AG09319 (cell line): Measurements from ENCODE around the gene CEP89.

Experiments used
- DNase-seq: peaks from one replicate; pipeline ENCODE4 v3.0.0-alpha.2; 2010; ENCODE audit warnings: low read depth; ENCODE audit errors: extremely low read depth
- TF ChIP-seq, protein P1 (sequence below): IDR thresholded peaks from 2 replicates; pipeline ENCODE4 v1.5.1; 2011; ENCODE audit warnings: low read depth, mild to moderate bottlenecking, inconsistent platforms, low read length, moderate library complexity

CEP89 gene

DNA sequence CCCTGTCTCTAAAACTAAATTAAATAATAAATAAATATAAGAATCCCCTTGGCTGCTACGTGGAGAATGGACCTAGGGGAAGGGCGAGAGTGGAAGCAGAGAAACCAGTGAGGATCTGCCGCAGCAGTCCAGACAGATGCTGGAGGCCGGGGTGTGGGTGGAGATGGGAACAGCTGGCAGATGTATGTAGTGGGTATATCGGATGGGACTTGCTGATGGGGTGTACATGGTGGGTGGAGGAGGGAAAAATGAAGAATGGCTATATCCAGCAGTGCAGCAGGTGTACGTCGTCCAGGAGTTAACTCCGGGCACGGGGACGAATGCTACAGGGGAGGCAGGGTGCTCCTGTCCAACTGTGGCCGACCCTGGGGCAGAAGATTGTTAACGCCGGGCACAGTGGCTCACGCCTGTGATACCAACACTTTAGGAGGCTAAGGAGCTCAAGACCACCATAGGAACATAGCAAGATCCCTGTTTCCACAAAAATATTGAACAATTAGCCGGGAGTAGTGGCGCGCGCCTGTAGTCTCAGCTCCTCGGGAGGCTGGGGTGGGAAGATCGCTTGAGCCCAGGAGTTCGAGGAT is 654 bp downstream of the CEP89 start:
- TF ChIP-seq, protein P1, sequence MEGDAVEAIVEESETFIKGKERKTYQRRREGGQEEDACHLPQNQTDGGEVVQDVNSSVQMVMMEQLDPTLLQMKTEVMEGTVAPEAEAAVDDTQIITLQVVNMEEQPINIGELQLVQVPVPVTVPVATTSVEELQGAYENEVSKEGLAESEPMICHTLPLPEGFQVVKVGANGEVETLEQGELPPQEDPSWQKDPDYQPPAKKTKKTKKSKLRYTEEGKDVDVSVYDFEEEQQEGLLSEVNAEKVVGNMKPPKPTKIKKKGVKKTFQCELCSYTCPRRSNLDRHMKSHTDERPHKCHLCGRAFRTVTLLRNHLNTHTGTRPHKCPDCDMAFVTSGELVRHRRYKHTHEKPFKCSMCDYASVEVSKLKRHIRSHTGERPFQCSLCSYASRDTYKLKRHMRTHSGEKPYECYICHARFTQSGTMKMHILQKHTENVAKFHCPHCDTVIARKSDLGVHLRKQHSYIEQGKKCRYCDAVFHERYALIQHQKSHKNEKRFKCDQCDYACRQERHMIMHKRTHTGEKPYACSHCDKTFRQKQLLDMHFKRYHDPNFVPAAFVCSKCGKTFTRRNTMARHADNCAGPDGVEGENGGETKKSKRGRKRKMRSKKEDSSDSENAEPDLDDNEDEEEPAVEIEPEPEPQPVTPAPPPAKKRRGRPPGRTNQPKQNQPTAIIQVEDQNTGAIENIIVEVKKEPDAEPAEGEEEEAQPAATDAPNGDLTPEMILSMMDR, result no peak
- DNase-seq, result no peak

DNA sequence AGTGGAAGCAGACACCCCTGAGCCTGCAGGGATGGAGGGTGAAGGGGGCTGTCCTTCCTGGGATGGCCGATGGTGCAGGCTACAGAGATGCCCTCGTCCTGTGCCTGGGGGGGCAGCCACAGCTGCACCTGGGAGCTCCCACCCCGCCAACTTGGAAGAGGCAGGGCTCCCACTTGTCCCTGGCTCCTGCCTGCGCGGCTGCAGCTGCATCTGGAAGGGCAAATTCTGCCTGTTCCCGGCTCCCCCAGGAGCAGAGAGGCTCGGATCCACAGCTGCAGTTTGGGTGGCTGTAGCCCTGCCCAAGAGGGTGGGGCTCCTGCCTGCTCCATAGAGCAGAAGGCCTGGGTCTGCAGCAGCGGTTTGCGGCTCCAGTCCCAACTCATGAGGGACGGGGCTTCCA is 2.2 kb downstream of the CEP89 start:
- no peak for DNase-seq
- TF ChIP-seq, protein P1, result no peak

DNA sequence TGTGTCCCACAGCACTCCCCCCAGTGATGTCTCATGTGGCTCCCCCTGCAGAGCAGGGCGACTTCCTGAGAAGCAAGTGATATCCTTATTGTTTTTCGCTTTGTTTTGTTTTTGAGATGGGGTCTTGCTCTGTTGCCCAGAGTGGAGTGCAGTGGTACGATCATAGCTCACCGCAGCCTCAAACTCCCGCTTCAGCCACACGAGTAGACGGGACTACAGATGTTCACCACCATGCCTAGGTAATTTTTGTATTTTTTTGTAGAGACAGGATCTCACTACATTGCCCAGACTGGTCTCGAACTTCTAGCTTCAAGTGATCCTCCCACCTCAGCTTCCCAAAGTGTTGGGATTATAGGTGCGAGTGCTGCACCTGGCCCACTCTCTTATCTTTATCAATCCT is 5.0 kb downstream of the CEP89 start:
- TF ChIP-seq, protein P1, result no peak

GRCh38 chr19:32945260-32945659 is 26.5 kb downstream of the CEP89 start:
- TF ChIP-seq, protein P1, result no peak
- no peak for DNase-seq

More for the DNA sequence above, 5.0 kb downstream of the CEP89 start:
- DNase-seq, result no peak

- peak; percentile 2 for DNase-seq
Observed at GRCh38 chr19:32941273-32941672, 30.5 kb downstream of the CEP89 start.

GRCh38 chr19:32936065-32936464 is 35.7 kb downstream of the CEP89 start:
- DNase-seq, result no peak
- TF ChIP-seq, protein P1, result no peak

DNA sequence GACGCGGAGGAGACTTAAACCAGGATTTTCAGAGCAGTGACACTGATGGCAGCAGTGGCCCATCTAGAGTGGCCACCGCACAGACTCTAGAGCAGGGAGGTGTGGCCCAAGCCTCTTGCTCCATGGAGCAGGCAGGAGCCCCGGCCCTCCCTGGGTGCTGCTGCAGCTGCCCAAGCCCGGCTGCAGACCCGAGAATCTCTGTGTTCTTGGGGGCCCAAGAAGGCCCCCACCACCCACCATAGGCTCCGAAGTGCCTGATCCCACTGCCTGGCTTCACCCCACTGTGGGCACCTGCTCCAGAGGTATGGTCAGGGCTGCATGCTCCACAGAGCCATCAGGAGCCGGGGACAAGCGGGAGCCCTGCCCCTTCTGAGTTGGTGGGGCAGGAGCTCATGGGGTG is 36.1 kb downstream of the CEP89 start:
- DNase-seq, result no peak
- TF ChIP-seq, protein P1, result no peak

DNA sequence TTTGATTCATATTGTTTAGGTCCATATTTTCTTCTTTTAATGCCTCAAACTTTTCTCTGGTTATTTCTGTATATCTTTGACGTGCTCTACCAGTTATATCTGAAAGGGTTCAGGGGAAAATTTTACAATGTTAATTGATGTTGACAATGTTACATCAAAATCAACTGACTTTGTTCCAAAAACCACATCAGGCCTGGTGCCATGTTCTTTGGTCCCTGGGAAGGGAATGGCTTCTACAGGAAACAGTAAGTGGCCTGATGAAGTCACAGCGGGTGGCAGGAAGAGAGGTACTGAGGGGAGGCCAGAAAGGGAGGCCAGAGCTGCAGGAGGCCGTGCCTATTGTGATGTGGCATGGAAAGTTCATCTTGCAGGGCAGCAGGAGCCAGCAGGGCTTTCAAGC is 38.2 kb downstream of the CEP89 start:
- DNase-seq, result no peak
- TF ChIP-seq, protein P1, result no peak
